Psoas muscle (tissue), 8 donors: Measurements from ENCODE around the gene OSBP2. TPM values are rescaled to one million over a fixed set of nuclear protein-coding genes. Genes with fewer than 3 reads are reported as not detected.
"Not testable (repeated sequence)": the region's sequence is repeated elsewhere in the genome, so short reads cannot be mapped to it uniquely, and the experiment has no call there.

Experiments
- ATAC-seq, 4 donors: fragments of 200-7000 bp; cut with Tn5 transposase; one replicate each; pipeline ENCODE4 v1.9.1; 2020; ENCODE audit warnings: moderate library complexity in 3 of 4, mild to moderate bottlenecking in 2 of 4
- DNase-seq, 2 donors: peaks; one replicate each; pipeline ENCODE4 v3.0.0-alpha.2; 2020
- H3K27ac ChIP-seq: fragments of 200-600 bp; one replicate; pipeline ENCODE4 v1.8.0; 2022
- H3K27me3 ChIP-seq, 3 donors: fragments of 200-600 bp in 1 of 3; one replicate each; pipeline versions ENCODE4 v1.6.1 to v1.8.0; 2013 to 2022; ENCODE audit warnings: low read length in 2 of 3, mild to moderate bottlenecking in 2 of 3, moderate library complexity in 1 of 3; ENCODE audit not compliant: insufficient read depth in 3 of 3
- H3K36me3 ChIP-seq, 2 donors: fragments of 200-600 bp in 1 of 2; one replicate each; pipeline versions ENCODE4 v1.6.1 to v1.8.0; 2013 to 2022; ENCODE audit warnings: low read depth in 1 of 2, mild to moderate bottlenecking in 1 of 2, moderate library complexity in 1 of 2; ENCODE audit not compliant: insufficient read depth in 1 of 2
- H3K4me1 ChIP-seq: fragments of 200-600 bp; one replicate; pipeline ENCODE4 v1.8.0; 2022
- H3K4me3 ChIP-seq: fragments of 200-600 bp; one replicate; pipeline ENCODE4 v1.8.0; 2022; ENCODE audit warnings: mild to moderate bottlenecking
- H3K9me3 ChIP-seq: fragments of 200-600 bp; one replicate; pipeline ENCODE4 v1.8.0; 2022
- CTCF ChIP-seq: fragments of 200-600 bp; IDR thresholded peaks from one replicate; pipeline ENCODE4 v1.8.0; 2022; ENCODE audit warnings: antibody characterized with exemption
- WGBS, 3 donors: extraction: QIAGEN DNeasy Blood & Tissue Kit; methylation state at CpG; one replicate each; pipeline versions ENCODE4 v1.1.6 to v1.1.7; 2013; 5-methylcytosine and 5-hydroxymethylcytosine counted together
- intact Hi-C, 2 donors: fragments of 100-400 bp; cut with DNase I; formaldehyde crosslinking; loops; one replicate each; pipeline versions ENCODE4 v1.11.0 to v1.14.2; 2022
- polyA plus RNA-seq, 3 donors: library from polyadenylated mRNA; stranded (reverse); fragments of 200-250 nt; gene quantifications; one replicate each; pipeline ENCODE4 v1.2.3, GENCODE V29; 2013
- total RNA-seq, 4 donors: library from RNA; stranded (reverse); fragmentation: NEBNext Ultra II Directional in 2 of 4; extraction: Animal tissue kit (Norgen Biotek cat#: 25700) in 2 of 4; gene quantifications; one replicate each; pipeline versions ENCODE4 v1.2.1 to v1.2.4, GENCODE V29; 2021 to 2023
- donor health status: healthy with polysubstance abuse.
- donor health status: DM: no; HTN: no; CAD: no; lungs with moderate emphysema.
- donor health status: Bipolar disorder and iron deficiency.
- donor health status: healthy.
- donor health status: DM: yes; HTN: yes; CAD: no.
- donor health status: DM: no; HTN: no; CAD: no.
- donor health status: DM: no; HTN: no; CAD: no.
- donor health status: DM: yes; HTN: yes; CAD: no.

OSBP2 gene
- total and polyA plus RNA-seq, 7 donors = 0.27 to 8.2 (median 2.5) TPM

GRCh38 chr22:30770716-30771115 is 76.0 kb downstream of the OSBP2 start:
- ATAC-seq (no peak), DNase-seq (no peak)
- H3K4me3 ChIP-seq = no peak overlapping the region
- H3K4me1 ChIP-seq = no peaks in the 10 kb centered on the region
- WGBS, 3 donors = 90 to 94% (median 93%) methylated on average over 9 of the region's 9 CpGs
- intact Hi-C loops = no loop called here
- H3K27me3 ChIP-seq = no peaks in the 10 kb centered on the region
- no peaks in the 10 kb centered on the region for H3K9me3 ChIP-seq
- H3K27ac ChIP-seq = no peak overlapping the region
- H3K36me3 ChIP-seq = no peaks in the 10 kb centered on the region
- TF ChIP-seq CTCF = no peak

GRCh38 chr22:30773919-30774318 is 79.2 kb downstream of the OSBP2 start:
- H3K4me1 ChIP-seq = no peaks in the 10 kb centered on the region
- no peak overlapping the region for H3K27ac ChIP-seq
- H3K9me3 ChIP-seq = no peaks in the 10 kb centered on the region
- 93 to 98% (median 94%) methylated on average over 5 of the region's 5 CpGs for WGBS, 3 donors
- no peak for ATAC-seq
- no peaks in the 10 kb centered on the region for H3K36me3 ChIP-seq
- no peak overlapping the region for H3K4me3 ChIP-seq
- DNase-seq = no peak
- no peak for TF ChIP-seq CTCF
- no peaks in the 10 kb centered on the region for H3K27me3 ChIP-seq
- intact Hi-C loops = no loop called here

GRCh38 chr22:30774566-30774965 is 79.9 kb downstream of the OSBP2 start:
- Histone ChIP-seq H3K4me1 (no peaks in the 10 kb centered on the region), H3K27ac (no peak overlapping the region), H3K27me3 (no peaks in the 10 kb centered on the region), H3K36me3 (no peaks in the 10 kb centered on the region), H3K9me3 (no peaks in the 10 kb centered on the region), H3K4me3 (no peak overlapping the region)
- ATAC-seq (no peak), DNase-seq (no peak)
- no peak for TF ChIP-seq CTCF
- intact Hi-C loops = no loop called here
- WGBS, 3 donors = 92 to 95% (median 93%) methylated on average over 4 of the region's 4 CpGs

- no peak for TF ChIP-seq CTCF
- Histone ChIP-seq H3K9me3 (no peaks in the 10 kb centered on the region), H3K27ac (no peak overlapping the region), H3K36me3 (no peaks in the 10 kb centered on the region), H3K27me3 (no peaks in the 10 kb centered on the region), H3K4me1 (no peaks in the 10 kb centered on the region), H3K4me3 (no peak overlapping the region)
- 52 to 70% (median 54%) methylated on average over 3 of the region's 3 CpGs for WGBS, 3 donors
- DNase-seq (no peak), ATAC-seq (no peak)
- intact Hi-C loops = no loop called here
Observed at GRCh38 chr22:30776476-30776875, 81.8 kb downstream of the OSBP2 start.

- H3K27me3 ChIP-seq, H3K4me3 ChIP-seq, ATAC-seq, H3K4me1 ChIP-seq, H3K9me3 ChIP-seq, H3K36me3 ChIP-seq, intact Hi-C loops, H3K27ac ChIP-seq, DNase-seq: not testable (repeated sequence)
- WGBS, 3 donors = 67 to 75% (median 74%) methylated on average over 6 of the region's 6 CpGs
Observed at GRCh38 chr22:30777146-30777545, 82.5 kb downstream of the OSBP2 start.
